ENCODE results near the gene RBMS3. TPM values are rescaled to one million over a fixed set of nuclear protein-coding genes. Genes with fewer than 3 reads are reported as not detected.

The RBMS3 gene
- total RNA-seq, 1 donor from 2014 or later = 0.47 TPM

- no peaks in the 10 kb centered on the region for H3K36me3 ChIP-seq
- DNase-seq (ENCODE audit: low spot score) = no peak
- no peaks in the 10 kb centered on the region for H3F3A ChIP-seq (ENCODE audit: low read depth)
- no peak overlapping the region for H3K4me2 ChIP-seq
- no peaks in the 10 kb centered on the region for H3K27me3 ChIP-seq
- Mint-ChIP-seq H3K4me1 (no peaks in the 10 kb centered on the region), H3K27me3 (ENCODE audit: insufficient read depth, low read depth) (peaks cover 2% of the 10 kb centered on the region), H3K9me3 (peaks cover 1% of the 10 kb centered on the region), H3K4me3 (no peak overlapping the region), H3K36me3 (no peaks in the 10 kb centered on the region), H3K27ac (no peak overlapping the region)
- H3K9me3 ChIP-seq (ENCODE audit: low read depth) = no peaks in the 10 kb centered on the region
- no peaks in the 10 kb centered on the region for H3K79me2 ChIP-seq (ENCODE audit: low read depth)
- no peak overlapping the region for H3K27ac ChIP-seq
- H2AFZ ChIP-seq (replicated peaks) = no peak overlapping the region
- no peaks in the 10 kb centered on the region for H3K4me1 ChIP-seq
- no peaks in the 10 kb centered on the region for H4K20me1 ChIP-seq (ENCODE audit: low read depth)
- TF ChIP-seq EZH2phosphoT487 (IDR thresholded peaks at IDR 0.05) = no peak
- no peak for TF ChIP-seq EZH2 (IDR thresholded peaks at IDR 0.05)
- no peak for TF ChIP-seq CTCF (IDR thresholded peaks at IDR 0.05)
- H3K4me3 ChIP-seq = no peak overlapping the region
- H3K9ac ChIP-seq = no peak overlapping the region
Measured at GRCh38 chr3:29263476-29263875, 17.4 kb upstream of the RBMS3 start.

DNA sequence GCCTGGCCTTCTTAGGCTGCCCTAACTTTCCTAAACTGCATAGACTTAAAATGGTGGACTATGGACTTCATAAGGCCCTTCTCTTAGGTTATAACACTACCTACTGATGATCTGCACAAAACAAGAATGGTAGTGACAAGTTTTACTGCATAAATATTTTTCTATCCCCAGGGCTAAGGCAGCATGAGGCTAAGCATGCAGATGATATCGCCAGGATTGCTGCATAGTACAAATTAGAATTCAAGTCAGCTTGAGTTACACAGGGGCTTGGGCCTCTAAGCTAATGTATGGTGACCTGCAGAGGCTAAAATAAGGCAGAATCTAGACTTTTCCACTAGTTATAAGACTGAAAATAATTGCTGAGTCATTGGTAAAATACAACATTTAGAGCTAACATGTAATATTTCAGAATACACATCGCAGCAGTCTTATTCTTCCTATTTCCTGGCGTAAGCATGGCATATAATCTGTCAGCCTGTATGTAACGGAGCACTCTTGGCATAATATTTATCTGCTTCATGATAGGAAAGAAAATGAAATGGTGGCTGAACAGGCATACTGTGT lies 15.3 kb upstream of the RBMS3 start:
- no peak for DNase-seq (ENCODE audit: low spot score)
- Histone ChIP-seq H2AFZ (replicated peaks) (no peak overlapping the region), H3K9me3 (ENCODE audit: low read depth) (no peaks in the 10 kb centered on the region), H3K36me3 (no peaks in the 10 kb centered on the region), H3K9ac (no peak overlapping the region), H3K79me2 (ENCODE audit: low read depth) (no peaks in the 10 kb centered on the region), H3F3A (ENCODE audit: low read depth) (no peaks in the 10 kb centered on the region), H3K27me3 (no peaks in the 10 kb centered on the region), H3K27ac (no peak overlapping the region), H3K4me2 (no peak overlapping the region), H3K4me3 (no peak overlapping the region), H3K4me1 (no peaks in the 10 kb centered on the region), H4K20me1 (ENCODE audit: low read depth) (no peaks in the 10 kb centered on the region)
- Mint-ChIP-seq H3K4me3 (no peak overlapping the region), H3K4me1 (no peaks in the 10 kb centered on the region), H3K36me3 (no peaks in the 10 kb centered on the region), H3K9me3 (peaks cover 1% of the 10 kb centered on the region), H3K27me3 (ENCODE audit: insufficient read depth, low read depth) (peaks cover 2% of the 10 kb centered on the region), H3K27ac (no peak overlapping the region)
- TF ChIP-seq EZH2phosphoT487 (IDR thresholded peaks at IDR 0.05) (no peak), EZH2 (IDR thresholded peaks at IDR 0.05) (no peak), CTCF (IDR thresholded peaks at IDR 0.05) (no peak)

DNA sequence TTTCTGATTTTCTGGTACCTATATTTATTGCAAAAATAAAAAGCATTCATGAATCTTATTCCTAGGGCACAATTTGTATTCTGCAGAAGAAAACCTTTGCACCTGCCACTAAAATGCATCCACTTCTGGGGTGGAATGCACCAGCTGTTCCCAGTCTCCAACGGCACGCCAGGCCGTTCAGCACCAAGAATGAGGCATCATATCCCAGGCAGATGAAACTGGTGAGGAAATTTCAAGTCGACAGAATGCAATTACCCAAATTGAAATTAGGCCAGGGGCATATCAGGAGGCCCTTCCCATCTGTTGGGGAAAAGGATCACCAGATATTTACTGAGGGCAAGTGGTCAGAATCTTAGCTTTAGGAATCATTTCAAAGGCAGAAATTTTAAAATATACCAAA lies 13.6 kb upstream of the RBMS3 start:
- H2AFZ ChIP-seq (replicated peaks) = no peak overlapping the region
- H3K4me2 ChIP-seq = no peak overlapping the region
- no peaks in the 10 kb centered on the region for H3K36me3 ChIP-seq
- H3K9ac ChIP-seq = no peak overlapping the region
- Mint-ChIP-seq H3K9me3 (no peaks in the 10 kb centered on the region), H3K27ac (no peak overlapping the region), H3K27me3 (ENCODE audit: insufficient read depth, low read depth) (peaks cover 2% of the 10 kb centered on the region), H3K36me3 (no peaks in the 10 kb centered on the region), H3K4me3 (no peak overlapping the region), H3K4me1 (no peaks in the 10 kb centered on the region)
- no peaks in the 10 kb centered on the region for H3K27me3 ChIP-seq
- no peak for TF ChIP-seq CTCF (IDR thresholded peaks at IDR 0.05)
- TF ChIP-seq EZH2 (IDR thresholded peaks at IDR 0.05) = no peak
- TF ChIP-seq EZH2phosphoT487 (IDR thresholded peaks at IDR 0.05) = no peak
- no peaks in the 10 kb centered on the region for H3K4me1 ChIP-seq
- H4K20me1 ChIP-seq (ENCODE audit: low read depth) = no peaks in the 10 kb centered on the region
- no peaks in the 10 kb centered on the region for H3K9me3 ChIP-seq (ENCODE audit: low read depth)
- no peak overlapping the region for H3K4me3 ChIP-seq
- no peak overlapping the region for H3K27ac ChIP-seq
- DNase-seq (ENCODE audit: low spot score) = no peak
- H3K79me2 ChIP-seq (ENCODE audit: low read depth) = no peaks in the 10 kb centered on the region
- no peaks in the 10 kb centered on the region for H3F3A ChIP-seq (ENCODE audit: low read depth)
